ENCODE measurements around the gene TSHR.

DNA sequence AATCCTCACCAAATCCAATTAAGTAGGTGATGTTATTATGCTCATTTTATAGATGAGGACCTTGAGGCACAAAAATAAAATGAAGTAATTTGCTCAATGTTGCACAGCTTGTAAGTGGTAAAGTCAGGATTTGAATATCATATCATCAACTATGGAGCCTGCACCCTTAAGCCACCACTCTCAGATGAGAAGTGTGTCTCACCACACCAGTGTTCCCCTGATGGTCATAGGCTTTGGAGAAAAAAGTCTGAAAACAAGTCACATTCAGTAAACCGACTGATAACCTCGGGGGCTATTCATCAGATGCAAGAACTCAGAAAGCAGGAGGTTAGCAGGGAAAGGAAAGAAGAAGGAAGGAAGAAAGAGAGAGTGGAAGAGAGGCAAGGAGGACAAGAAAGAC is 2.8 kb downstream of the TSHR start:
- no peak for TF ChIP-seq POLR2A (IDR thresholded peaks at IDR 0.05)
- TF ChIP-seq, protein P1, sequence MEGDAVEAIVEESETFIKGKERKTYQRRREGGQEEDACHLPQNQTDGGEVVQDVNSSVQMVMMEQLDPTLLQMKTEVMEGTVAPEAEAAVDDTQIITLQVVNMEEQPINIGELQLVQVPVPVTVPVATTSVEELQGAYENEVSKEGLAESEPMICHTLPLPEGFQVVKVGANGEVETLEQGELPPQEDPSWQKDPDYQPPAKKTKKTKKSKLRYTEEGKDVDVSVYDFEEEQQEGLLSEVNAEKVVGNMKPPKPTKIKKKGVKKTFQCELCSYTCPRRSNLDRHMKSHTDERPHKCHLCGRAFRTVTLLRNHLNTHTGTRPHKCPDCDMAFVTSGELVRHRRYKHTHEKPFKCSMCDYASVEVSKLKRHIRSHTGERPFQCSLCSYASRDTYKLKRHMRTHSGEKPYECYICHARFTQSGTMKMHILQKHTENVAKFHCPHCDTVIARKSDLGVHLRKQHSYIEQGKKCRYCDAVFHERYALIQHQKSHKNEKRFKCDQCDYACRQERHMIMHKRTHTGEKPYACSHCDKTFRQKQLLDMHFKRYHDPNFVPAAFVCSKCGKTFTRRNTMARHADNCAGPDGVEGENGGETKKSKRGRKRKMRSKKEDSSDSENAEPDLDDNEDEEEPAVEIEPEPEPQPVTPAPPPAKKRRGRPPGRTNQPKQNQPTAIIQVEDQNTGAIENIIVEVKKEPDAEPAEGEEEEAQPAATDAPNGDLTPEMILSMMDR (IDR thresholded peaks at IDR 0.05): no peak
- no peak for TF ChIP-seq POLR2AphosphoS5 (IDR thresholded peaks at IDR 0.05)
